ENCODE data around the gene BATF. TPM values are rescaled to one million over a fixed set of nuclear protein-coding genes. Genes with fewer than 3 reads are reported as not detected.
A peak's percentile ranks its signal among the peaks of the same experiment; 100 is the strongest.

Gene BATF
- total RNA-seq, 1 donor from 2014 or later = 160 TPM

DNA sequence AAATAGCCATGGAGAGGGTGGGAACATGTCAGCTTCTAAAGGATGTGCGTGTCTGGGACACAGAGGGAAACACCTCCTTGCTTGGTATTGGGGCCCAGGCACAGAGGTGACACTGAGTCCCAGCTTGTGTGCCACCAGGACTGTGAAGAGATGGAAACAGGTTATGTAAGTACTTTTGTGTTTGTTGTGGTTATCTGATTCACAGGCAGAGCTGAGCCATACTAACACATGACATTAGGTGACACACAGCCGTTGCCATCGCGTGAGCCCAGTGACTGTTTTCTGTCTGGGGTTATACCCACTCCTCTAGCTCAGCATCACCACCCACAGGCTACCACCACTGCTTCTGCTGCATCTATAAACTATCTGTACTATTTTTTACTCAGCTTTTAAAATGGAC lies 44.1 kb downstream of the BATF start:
- H3K36me3 Mint-ChIP-seq (ENCODE audit: low read depth) = no peaks in the 10 kb centered on the region
- CTCF ChIA-PET = interaction anchor here (0.9 kb wide), 1 partner anchor 10 kb away, joined by 4 read pairs; no protein-coding TSS in a partner anchor
- intact Hi-C loops (cut with micrococcal nuclease) = no loop called here
- TF ChIP-seq, protein P1, sequence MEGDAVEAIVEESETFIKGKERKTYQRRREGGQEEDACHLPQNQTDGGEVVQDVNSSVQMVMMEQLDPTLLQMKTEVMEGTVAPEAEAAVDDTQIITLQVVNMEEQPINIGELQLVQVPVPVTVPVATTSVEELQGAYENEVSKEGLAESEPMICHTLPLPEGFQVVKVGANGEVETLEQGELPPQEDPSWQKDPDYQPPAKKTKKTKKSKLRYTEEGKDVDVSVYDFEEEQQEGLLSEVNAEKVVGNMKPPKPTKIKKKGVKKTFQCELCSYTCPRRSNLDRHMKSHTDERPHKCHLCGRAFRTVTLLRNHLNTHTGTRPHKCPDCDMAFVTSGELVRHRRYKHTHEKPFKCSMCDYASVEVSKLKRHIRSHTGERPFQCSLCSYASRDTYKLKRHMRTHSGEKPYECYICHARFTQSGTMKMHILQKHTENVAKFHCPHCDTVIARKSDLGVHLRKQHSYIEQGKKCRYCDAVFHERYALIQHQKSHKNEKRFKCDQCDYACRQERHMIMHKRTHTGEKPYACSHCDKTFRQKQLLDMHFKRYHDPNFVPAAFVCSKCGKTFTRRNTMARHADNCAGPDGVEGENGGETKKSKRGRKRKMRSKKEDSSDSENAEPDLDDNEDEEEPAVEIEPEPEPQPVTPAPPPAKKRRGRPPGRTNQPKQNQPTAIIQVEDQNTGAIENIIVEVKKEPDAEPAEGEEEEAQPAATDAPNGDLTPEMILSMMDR (IDR thresholded peaks at IDR 0.05) = no peak
- ATAC-seq (ENCODE audit: low read depth) = peak; percentile 35
- POLR2A ChIA-PET = interaction anchor here (0.6 kb wide), 1 partner anchor 54 kb away, joined by 5 read pairs; no protein-coding TSS in a partner anchor
- H3K27ac Mint-ChIP-seq = no peak overlapping the region
- H3K27me3 Mint-ChIP-seq = no peaks in the 10 kb centered on the region
- no peak for DNase-seq
- no peaks in the 10 kb centered on the region for H3K9me3 Mint-ChIP-seq
- H3K4me3 Mint-ChIP-seq = no peak overlapping the region
- peaks cover 17% of the 10 kb centered on the region for H3K4me1 Mint-ChIP-seq

DNA sequence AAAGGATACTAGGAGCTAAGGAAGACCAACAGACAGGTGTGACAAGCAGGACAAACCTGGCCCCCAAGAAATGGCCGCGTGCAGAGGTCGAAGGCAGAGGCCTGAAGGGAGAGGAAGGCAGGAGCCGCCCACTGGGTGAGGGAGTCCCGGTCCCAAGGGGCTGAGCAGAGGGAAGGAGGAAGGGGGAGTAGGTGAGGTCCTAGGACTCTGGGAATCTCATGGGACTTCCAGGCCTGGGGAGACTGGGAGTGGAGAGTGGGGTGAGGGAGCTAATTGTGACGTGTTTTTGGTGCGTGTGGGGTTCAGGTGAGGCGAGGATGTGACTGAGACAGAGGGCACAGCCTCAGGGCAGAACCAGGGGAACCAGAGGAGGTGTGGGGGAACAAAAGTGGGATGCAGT lies 44.5 kb downstream of the BATF start:
- Mint-ChIP-seq H3K9me3 (no peaks in the 10 kb centered on the region), H3K36me3 (ENCODE audit: low read depth) (no peaks in the 10 kb centered on the region), H3K27me3 (no peaks in the 10 kb centered on the region), H3K4me3 (no peak overlapping the region), H3K4me1 (peaks cover 13% of the 10 kb centered on the region), H3K27ac (peak overlapping the region; percentile 68)
- ATAC-seq (ENCODE audit: low read depth) (no peak), DNase-seq (no peak)
- intact Hi-C loops (cut with micrococcal nuclease) = no loop called here
- CTCF ChIA-PET = interaction anchor here (0.9 kb wide), 1 partner anchor 10 kb away, joined by 4 read pairs; no protein-coding TSS in a partner anchor
- TF ChIP-seq, protein P1 (IDR thresholded peaks at IDR 0.05) = no peak
- POLR2A ChIA-PET = no interaction called here

DNA sequence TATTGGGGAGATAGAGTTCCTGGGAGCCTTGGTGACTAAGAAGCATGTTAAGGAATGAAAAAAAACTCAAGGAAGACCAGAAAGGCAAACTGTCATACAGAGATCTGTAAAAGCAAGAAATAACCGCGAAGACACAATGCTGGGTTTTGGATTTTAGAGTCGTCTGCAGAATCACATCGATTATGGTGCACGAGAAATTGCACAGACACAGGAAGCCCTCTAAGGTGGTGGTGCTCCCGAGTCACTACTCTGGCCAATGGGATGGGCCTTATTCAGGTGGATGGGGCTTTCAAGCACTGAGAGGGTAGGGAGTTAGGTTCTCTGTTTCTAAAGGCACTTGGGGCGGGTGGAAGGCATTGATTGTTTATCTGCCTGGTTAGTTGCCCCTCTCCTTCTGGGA lies 45.9 kb downstream of the BATF start:
- H3K4me3 Mint-ChIP-seq = no peak overlapping the region
- ChIA-PET CTCF (no interaction called here), POLR2A (no interaction called here)
- DNase-seq (no peak), ATAC-seq (ENCODE audit: low read depth) (no peak)
- H3K36me3 Mint-ChIP-seq (ENCODE audit: low read depth) = no peaks in the 10 kb centered on the region
- H3K4me1 Mint-ChIP-seq = peaks cover 5% of the 10 kb centered on the region
- TF ChIP-seq, protein P1 (IDR thresholded peaks at IDR 0.05) = no peak
- no peaks in the 10 kb centered on the region for H3K9me3 Mint-ChIP-seq
- H3K27me3 Mint-ChIP-seq = no peaks in the 10 kb centered on the region
- intact Hi-C loops (cut with micrococcal nuclease) = no loop called here
- no peak overlapping the region for H3K27ac Mint-ChIP-seq

DNA sequence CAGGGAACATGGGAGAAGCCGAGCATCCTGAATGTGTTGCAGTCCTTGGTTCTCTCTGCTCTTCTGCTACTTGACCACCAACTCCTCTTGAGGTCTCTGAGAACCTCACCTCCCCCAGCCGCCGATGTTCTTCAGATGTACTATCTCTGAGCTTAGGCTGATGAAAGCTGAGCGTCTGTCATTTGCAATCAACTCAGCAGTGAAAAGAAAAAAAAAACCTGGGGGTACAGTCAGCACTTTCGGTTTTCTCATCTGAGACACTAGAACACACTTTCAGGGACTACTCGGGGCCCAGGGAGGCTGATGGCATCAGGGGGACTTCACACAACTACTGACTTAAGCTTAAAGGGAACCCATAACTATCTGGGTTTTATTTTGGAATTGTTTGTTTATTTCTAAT lies 46.5 kb downstream of the BATF start:
- DNase-seq (no peak), ATAC-seq (ENCODE audit: low read depth) (no peak)
- Mint-ChIP-seq H3K36me3 (ENCODE audit: low read depth) (no peaks in the 10 kb centered on the region), H3K27me3 (no peaks in the 10 kb centered on the region), H3K4me1 (peaks cover 5% of the 10 kb centered on the region), H3K9me3 (no peaks in the 10 kb centered on the region), H3K4me3 (no peak overlapping the region), H3K27ac (no peak overlapping the region)
- CTCF ChIA-PET = interaction anchor here (0.5 kb wide), 1 partner anchor 40 kb away, joined by 3 read pairs; no protein-coding TSS in a partner anchor
- TF ChIP-seq, protein P1 (IDR thresholded peaks at IDR 0.05) = no peak
- POLR2A ChIA-PET = no interaction called here
- intact Hi-C loops (cut with micrococcal nuclease) = no loop called here

DNA sequence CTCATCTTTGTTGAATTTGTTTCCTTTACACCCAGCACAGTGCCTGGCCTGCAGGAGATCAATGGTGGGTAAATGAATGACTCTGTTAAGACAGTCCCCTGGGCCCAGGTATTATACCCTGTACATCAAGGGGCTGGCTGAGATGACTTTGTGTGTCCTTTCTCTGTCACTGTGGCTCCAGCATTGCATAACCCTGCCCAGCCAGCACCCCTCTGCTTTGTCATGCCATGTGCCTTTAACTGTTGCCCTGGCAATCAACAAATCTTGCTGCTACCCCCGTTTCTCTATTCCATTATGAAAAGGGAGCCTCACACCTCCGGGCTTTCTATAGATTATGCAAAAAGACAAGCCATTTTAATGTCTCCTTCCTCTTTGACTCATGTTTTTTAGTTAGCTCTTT lies 48.5 kb downstream of the BATF start:
- no peaks in the 10 kb centered on the region for H3K36me3 Mint-ChIP-seq (ENCODE audit: low read depth)
- H3K9me3 Mint-ChIP-seq = no peaks in the 10 kb centered on the region
- intact Hi-C loops (cut with micrococcal nuclease) = no loop called here
- TF ChIP-seq, protein P1 (IDR thresholded peaks at IDR 0.05) = no peak
- no peak overlapping the region for H3K4me3 Mint-ChIP-seq
- ChIA-PET POLR2A (interaction anchor here (0.5 to 1.4 kb wide), 4 partner anchors 22 to 434 kb away, joined by 3 read pairs; no protein-coding TSS in a partner anchor), CTCF (interaction anchor here (9.7 kb wide), 1 partner anchor 84 kb away, joined by 264 read pairs; the partner anchor contains the start of genes ERG28 and TTLL5)
- no peaks in the 10 kb centered on the region for H3K27me3 Mint-ChIP-seq
- H3K27ac Mint-ChIP-seq = no peak overlapping the region
- ATAC-seq (ENCODE audit: low read depth) (peak; percentile 45), DNase-seq (no peak)
- H3K4me1 Mint-ChIP-seq = peaks cover 5% of the 10 kb centered on the region
